Measurements from ENCODE around the gene CDK19.

DNA sequence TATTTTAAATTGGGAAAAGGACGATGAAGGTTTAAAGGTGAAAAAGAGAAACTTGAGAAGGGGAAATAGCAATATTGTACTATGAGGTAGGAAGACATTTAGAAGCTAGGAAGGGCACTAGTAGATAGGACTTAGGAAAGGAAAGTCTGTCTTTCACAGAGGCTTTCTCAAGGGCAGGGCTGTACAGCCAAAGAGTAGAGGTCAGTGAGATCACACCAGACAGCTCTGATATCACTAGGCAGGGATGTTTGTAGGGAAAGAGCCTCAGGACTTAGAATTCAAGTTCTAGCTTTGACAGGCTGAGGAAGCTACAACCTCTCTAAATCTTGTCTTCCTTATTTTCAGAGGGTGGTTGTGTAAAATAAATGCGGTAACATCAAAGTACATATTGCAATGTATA is 178.5 kb downstream of the CDK19 start:
- TF ChIP-seq, protein P1, sequence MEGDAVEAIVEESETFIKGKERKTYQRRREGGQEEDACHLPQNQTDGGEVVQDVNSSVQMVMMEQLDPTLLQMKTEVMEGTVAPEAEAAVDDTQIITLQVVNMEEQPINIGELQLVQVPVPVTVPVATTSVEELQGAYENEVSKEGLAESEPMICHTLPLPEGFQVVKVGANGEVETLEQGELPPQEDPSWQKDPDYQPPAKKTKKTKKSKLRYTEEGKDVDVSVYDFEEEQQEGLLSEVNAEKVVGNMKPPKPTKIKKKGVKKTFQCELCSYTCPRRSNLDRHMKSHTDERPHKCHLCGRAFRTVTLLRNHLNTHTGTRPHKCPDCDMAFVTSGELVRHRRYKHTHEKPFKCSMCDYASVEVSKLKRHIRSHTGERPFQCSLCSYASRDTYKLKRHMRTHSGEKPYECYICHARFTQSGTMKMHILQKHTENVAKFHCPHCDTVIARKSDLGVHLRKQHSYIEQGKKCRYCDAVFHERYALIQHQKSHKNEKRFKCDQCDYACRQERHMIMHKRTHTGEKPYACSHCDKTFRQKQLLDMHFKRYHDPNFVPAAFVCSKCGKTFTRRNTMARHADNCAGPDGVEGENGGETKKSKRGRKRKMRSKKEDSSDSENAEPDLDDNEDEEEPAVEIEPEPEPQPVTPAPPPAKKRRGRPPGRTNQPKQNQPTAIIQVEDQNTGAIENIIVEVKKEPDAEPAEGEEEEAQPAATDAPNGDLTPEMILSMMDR (IDR thresholded peaks at IDR 0.05) = no peak
- TF ChIP-seq POLR2A (IDR thresholded peaks at IDR 0.05) = no peak
